Muscle of back (tissue), 11 donors: Measurements from ENCODE around the gene GHSR. TPM values are rescaled to one million over a fixed set of nuclear protein-coding genes. Genes with fewer than 3 reads are reported as not detected.

Experiments
- DNase-seq, 3 donors: peaks; one replicate each; pipeline versions ENCODE4 v3.0.0 to v3.0.0-alpha.2; 2013
- polyA plus RNA-seq, 10 donors: library from polyadenylated mRNA; unstranded; fragments of 120-200 nt; gene quantifications; one replicate each; pipeline ENCODE4 v1.2.1, GENCODE V29; 2013; ENCODE audit not compliant: insufficient read length in 10 of 10

The GHSR gene
- polyA plus RNA-seq, 10 donors, result not detected

DNA sequence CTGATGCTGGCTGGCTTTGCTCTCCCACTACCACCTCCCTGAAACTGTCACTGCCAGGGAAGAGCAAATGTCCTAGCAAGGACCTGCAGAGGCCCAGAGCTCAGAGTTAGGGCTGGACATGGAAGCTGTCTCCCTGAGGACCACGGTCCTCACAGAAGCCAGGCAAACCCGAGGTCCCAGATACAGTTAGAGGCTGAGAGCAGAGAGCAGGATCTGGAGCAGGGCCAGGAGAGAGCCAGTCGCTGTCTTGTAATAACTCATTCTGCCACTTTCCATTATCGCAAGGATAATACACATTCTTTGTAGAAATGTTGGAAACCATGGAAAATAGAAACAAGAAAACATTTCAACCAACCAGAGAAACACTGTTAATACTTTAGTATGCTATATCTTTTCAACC is 10.1 kb downstream of the GHSR start:
- no peak for DNase-seq

DNA sequence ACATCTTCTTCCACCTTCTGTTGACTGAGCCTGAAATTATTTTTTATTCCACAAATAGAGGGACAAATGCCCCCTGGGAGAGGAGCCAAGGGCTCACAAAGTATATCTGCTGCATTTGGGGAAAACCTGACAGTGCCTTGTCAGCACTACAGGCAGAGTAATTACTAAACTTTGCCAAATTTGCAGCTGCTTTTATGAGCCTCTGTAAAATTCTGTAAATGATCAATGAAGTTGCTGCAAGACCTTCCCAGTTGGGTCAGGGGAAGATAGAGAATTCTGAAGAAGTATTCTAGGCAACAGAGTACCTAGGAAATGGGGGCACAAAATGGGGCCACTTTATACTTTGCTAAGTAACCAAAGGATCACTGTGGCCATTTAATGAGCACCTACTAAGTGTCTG is 10.5 kb downstream of the GHSR start:
- no peak for DNase-seq

DNA sequence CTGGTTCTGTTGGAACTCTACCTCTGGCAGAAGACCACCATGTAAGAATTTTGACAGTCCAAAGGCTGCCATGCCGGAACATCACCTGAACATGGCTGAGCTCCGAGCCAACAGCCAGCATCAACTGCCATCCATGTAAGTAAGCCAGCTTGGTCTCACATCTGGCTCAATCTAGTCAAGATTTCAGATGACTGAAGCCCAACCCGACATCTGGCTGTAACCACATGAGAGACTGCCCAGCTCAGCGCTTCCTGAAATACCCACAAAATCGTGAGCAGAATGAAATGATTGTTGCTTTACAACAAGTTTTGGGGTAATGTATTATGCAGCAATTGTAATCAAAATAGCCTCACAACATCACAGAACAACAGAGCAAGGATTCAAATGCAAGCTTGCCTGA is 32.9 kb downstream of the GHSR start:
- DNase-seq, result no peak

DNA sequence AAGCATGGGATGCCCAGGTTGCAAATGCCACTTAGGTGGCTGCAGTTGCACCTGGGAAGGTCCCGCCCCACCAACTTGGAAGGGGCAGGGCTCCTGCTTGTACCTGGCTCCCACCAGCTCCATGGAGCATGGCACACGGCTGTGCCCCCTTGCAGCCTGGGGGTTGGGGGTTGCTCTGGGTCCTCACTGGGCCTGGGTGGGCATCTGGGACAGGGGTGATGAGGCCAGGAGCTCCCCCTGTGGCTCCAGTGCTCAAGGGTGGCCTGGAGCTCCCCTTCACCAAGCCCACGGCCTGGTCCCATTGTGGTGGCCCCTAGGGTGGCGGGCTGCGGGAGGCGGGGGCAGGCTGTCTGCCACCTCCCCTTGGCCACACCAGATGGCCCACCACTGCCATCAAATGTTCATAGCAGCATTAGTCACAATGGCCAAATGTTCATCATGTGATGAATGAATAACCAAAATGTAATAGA is 36.7 kb downstream of the GHSR start:
- no peak for DNase-seq

DNA sequence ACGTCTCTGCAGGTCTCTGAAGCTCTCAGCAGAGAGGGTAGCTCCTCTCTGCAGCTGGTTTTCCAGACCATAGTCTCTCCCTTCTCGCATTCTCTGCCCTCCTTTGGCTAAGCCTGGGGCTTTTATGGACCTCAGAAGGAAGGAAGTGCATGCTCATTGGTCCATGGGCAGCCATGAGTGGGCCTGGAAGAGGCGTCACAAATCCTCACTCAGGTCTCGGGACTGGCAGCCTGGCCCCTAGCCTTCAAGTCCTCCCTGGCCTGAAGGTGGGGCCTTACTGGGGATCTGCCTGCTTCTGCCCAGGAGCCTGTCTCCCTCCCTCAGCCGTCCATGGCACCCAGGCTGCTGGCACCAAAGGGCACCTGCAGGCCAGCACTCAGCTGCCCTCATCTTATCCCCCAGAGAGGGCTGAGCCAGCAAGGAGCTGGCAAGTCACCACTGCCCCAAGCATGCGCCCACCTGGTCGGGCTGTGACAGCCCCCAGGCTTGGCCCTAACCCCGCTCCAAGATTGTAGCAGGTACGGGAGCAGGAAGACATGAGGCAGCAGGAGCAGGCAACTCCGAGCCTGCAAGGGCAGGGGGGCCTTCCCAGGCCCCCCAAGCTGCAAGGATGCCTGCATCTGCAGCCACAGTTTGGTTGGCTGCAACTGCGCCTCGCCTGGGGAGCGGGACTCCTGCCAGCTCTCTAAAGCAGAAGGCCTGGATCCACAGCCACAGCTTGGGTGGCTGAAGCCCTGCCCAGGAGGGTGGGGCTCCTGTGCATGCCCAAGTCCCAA is 37.4 kb downstream of the GHSR start:
- DNase-seq, result no peak

DNA sequence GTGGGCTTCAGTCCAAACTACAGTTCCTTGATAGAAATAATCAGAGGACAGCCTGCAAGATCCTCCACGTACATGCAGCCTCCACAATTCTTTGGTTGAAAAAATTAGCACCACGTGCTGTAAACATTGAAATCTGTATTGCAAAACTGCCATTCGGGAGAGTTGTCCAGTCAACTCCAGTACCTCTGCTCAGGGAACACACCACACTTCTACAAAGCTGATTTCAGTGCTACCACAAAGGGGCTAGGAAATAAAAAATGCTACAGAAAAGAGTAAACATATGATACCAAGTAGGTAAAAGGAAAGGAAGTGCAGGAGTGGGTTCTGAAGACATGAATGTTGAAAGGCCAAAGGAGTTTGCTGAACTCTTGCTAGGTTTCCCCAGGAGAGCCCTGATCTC is 40.4 kb downstream of the GHSR start:
- DNase-seq, result no peak

DNA sequence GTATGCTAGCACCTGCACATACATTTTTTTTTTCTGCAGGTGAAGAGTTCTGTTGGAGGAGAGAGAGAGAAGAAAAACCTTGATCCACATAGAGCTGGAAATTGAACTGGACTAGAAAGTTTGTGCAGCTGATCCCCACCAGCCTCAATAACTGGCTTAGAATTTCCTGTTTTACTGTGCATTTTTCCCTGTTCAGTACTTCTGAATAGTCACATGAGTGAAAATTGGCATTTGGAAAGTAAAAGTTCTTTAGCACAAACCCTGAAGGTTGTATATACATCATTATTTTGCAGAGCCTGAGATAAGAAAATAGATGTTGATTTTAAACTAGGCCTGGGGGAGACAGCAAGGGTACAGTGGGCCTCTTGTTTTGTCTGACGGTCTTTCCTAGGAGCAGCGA is 42.3 kb downstream of the GHSR start:
- no peak for DNase-seq

DNA sequence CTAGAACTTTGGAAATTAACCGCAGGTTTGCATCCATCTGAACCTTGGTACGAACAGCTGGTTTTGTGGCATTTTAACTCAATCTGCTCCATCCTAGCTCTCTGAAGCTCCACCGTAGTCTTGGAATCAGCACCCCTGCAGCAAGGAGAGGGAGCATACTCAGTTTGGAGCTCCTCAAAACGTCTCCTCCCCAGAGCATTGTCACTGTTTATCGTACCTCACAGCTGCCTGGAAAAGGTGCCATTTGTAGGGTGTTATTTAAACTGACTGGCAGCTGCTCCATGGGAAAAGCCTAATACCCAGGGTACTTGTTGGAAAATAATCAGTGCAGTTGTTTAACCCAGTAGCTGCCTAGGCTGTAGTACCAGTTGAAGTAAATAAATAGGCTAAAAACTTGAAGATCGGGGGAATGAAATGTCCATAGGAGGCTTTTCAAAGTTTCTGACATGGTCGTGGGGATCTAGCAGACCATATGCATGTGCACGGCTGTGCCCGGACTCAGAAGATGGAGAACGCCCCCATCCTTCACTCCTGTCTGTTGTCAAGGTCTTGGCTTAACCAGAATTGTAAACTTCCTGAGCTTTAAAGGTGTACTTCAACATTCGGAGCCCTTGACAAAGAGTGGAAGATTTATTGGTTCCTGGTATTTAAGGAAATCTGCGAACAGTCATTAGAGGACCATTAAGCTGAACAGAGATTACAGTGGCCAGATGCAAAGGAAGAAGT is 43.9 kb downstream of the GHSR start:
- no peak for DNase-seq

DNA sequence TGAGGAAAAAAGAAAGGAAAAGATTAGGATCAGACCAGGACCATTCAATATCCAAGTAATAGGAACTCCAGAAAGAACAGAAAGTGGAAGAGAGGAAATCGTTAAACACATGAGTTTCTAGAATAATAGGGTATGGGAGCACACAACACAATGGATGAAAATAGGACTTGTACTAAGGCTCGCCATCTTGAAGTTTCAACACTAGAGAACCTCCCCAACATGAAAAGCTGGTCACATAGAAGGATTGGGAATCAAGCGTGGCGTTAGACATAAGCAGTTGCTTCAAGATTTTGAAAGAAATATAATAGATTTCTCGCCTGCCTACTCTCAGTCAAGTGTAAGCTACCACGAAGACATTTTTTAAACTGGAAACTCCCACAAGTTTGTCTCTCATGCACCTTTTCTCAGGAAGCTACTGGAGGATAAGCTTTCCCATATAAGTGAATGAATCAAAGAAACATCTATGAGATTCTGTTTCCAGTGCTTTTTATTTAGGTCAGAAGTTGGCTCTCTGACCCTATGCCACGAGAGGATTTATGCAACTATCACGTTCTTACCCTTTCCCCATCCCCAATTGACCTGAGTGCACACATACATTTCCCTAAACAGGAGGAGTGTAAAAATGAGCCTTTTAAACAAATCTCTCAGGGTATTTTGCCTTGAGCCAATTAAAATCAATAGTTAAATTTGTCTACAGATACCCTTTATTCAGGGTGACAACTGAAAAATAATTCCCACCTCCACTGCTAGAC is 45.2 kb downstream of the GHSR start:
- DNase-seq, result no peak

DNA sequence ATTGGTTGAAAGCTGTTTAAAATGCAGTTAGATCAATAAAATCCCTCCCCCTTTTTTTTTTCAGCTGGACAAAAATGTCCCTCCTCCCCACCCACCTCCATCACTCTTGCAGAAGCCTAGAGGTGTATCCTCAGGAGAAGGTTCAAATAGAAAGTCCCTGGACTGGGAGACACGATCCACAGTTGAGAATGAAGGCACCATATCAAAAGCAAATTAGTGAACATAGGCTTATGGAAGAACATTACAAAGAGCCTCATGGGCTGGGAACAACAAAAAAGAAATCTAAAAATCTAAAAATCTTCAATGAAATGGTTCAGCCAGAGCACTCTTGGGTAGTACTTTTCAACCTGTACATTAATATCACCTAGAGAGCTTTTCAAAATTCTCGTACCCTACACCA is 46.2 kb downstream of the GHSR start:
- DNase-seq, result no peak

DNA sequence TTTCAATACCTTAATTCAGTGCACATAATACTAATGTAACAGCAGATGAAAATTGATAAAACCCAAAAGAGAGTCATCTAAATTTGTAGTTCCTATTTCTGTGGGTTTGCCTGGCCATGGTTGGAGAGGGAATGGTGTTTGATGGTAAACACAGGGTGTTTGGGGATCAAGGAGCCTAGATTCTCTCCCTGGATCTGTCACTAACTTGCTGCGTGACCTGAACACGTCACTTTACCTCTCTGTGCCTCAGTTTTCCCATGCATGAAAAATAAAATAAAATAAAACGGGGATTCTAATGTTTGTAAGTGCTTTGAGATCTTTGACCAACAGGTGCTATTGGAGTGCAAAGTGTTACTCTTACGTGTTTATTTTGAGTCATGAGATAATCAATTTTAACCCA is 49.8 kb downstream of the GHSR start:
- DNase-seq, result no peak

DNA sequence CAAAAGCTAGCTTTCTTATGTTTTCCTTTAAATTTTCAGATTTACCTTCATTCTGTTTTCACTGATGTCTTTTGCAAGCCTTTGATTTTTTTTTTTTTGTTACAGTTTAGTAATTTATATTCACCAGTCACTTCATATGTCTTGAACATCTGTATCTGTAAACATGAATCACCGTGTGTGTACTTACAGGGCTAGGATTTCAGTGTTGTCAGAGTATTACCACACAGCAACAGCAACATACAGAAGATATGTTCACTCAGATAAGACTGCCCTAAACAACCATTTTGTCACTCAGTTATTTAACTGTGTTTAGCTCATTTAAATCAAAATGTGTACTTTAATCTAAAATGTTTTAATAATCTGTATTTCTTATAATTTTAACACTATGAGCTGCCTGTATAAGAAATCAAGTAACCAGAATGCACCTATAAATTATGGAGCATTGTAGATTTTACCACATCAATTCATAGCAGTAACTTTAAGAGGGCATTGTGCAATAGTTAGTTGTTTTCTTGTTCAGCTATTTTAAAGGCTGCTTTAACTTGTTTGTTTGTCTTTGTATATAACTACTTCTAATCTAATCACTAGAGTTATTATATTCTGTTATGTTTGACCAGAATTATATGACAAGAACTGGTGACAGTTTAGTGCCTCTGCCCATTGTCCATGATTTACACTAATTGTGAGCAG is 50.4 kb downstream of the GHSR start:
- DNase-seq, result no peak

DNA sequence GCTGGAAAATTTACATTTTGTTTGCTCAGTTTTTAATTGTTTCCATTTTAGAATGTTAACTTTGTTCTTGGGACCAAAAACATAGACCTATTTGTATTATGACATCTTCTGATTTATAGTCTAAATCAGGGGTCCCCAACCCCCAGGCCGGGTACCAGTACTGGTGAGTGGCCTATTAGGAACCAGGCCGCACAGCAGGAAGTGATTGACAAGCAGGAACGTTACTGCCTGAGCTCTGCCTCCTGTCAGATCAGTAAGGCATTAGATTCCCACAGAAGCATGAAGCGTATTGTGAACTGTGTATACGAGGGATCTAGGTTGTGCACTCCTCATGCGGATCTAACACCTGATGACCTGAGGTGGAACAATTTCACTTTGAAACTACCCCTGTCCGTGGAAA is 51.9 kb downstream of the GHSR start:
- DNase-seq, result no peak

DNA sequence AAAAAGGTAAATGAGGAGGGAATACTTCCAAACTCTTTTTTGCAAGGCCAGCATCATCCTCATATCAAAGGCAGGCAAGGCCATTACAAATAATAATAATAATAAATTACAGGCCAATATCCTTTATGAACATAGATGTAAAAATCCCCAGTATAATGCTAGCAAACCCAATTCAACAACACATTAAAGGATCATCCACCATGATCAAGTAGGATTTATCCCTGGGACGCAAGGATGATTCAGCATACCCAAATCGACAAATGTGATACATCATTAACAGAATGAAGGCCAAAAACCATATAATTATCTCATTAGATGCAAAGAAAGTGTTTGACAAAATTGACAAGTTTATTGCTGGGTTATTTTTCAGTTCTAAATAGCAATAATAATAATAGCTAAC is 53.6 kb downstream of the GHSR start:
- no peak for DNase-seq

Other genes starting within 250 kb of the GHSR start
- 10 to 100 TPM in 5 of 10 donors, 1 to 10 TPM in 5; 7.1 to 12.0 (median 10.1) TPM for gene TNFSF10, start 75.0 kb upstream of the GHSR start, polyA plus RNA-seq